Amniotic stem cell (primary cell): ENCODE results near the gene DGKH.

Experiments used
- DNase-seq: peaks from one replicate; lab custom pipeline; 2025; lab: John Stamatoyannopoulos, UW

DGKH gene

GRCh38 chr13:42228527-42228926 is 180.1 kb downstream of the DGKH start:
- no peak for DNase-seq

- DNase-seq, result no peak
Measured at GRCh38 chr13:42229287-42229686, 180.8 kb downstream of the DGKH start.

GRCh38 chr13:42232671-42233070 is 184.2 kb downstream of the DGKH start:
- DNase-seq, result no peak

GRCh38 chr13:42233726-42234125 is 185.3 kb downstream of the DGKH start:
- no peak for DNase-seq

- DNase-seq, result no peak
Measured at GRCh38 chr13:42239161-42239560, 190.7 kb downstream of the DGKH start.

- DNase-seq, result no peak
Measured at GRCh38 chr13:42239644-42240043, 191.2 kb downstream of the DGKH start.

GRCh38 chr13:42246541-42246940 is 198.1 kb downstream of the DGKH start:
- DNase-seq, result no peak

- no peak for DNase-seq
Measured at GRCh38 chr13:42247883-42248282, 199.4 kb downstream of the DGKH start.

- no peak for DNase-seq
Measured at GRCh38 chr13:42255886-42256285, 207.4 kb downstream of the DGKH start.

GRCh38 chr13:42258747-42259146 is 210.3 kb downstream of the DGKH start:
- no peak for DNase-seq

GRCh38 chr13:42259515-42259914 is 211.1 kb downstream of the DGKH start:
- DNase-seq, result no peak

GRCh38 chr13:42260903-42261654 is 212.6 kb downstream of the DGKH start:
- no peak for DNase-seq

- no peak for DNase-seq
Measured at GRCh38 chr13:42266473-42266872, 218.0 kb downstream of the DGKH start.

GRCh38 chr13:42270160-42270856 is 221.9 kb downstream of the DGKH start:
- DNase-seq, result no peak

- DNase-seq, result no peak
Measured at GRCh38 chr13:42270857-42271215, 222.4 kb downstream of the DGKH start.

- peak; percentile 92 for DNase-seq
Measured at GRCh38 chr13:42271337-42272114, 223.1 kb downstream of the DGKH start.

- no peak for DNase-seq
Measured at GRCh38 chr13:42272115-42272803, 223.8 kb downstream of the DGKH start, which contains the start of gene AKAP11. Gene AKAP11 (plus strand): TSS chr13:42272152. CDS start chr13:42286349, 14,197 bp downstream.

GRCh38 chr13:42272804-42273175 is 224.3 kb downstream of the DGKH start:
- DNase-seq, result no peak

GRCh38 chr13:42274386-42275097 is 226.1 kb downstream of the DGKH start:
- DNase-seq, result no peak

- no peak for DNase-seq
Measured at GRCh38 chr13:42275098-42275471, 226.6 kb downstream of the DGKH start.

- no peak for DNase-seq
Measured at GRCh38 chr13:42275506-42275905, 227.1 kb downstream of the DGKH start.

- DNase-seq, result no peak
Measured at GRCh38 chr13:42276683-42277082, 228.2 kb downstream of the DGKH start.
